DOHH2 (cell line): Measurements from ENCODE around the gene ERI3.

Experiments
- H3F3A ChIP-seq: fragments of 200-600 bp; sonication (generic), shearing (Covaris generic); 2 replicates; pipeline ENCODE4 v1.6.0; 2016; ENCODE audit warnings: antibody characterized with exemption, mild to moderate bottlenecking; ENCODE audit not compliant: control insufficient read depth, insufficient read depth
- H3K27ac ChIP-seq: fragments of 200-600 bp; sonication (generic); 2 replicates; pipeline ENCODE4 v1.5.1; 2014; ENCODE audit warnings: low read depth, mild to moderate bottlenecking, low read length, moderate library complexity
- H3K27me3 ChIP-seq: fragments of 200-600 bp; sonication (generic); 2 replicates; pipeline ENCODE4 v1.6.1; 2014; ENCODE audit warnings: mild to moderate bottlenecking, low read length, mixed read lengths; ENCODE audit not compliant: control insufficient read depth
- H3K36me3 ChIP-seq: fragments of 200-600 bp; sonication (generic); 2 replicates; pipeline ENCODE4 v1.6.1; 2014; ENCODE audit warnings: mild to moderate bottlenecking, low read length, moderate library complexity, mixed read lengths; ENCODE audit not compliant: control insufficient read depth
- H3K4me1 ChIP-seq: fragments of 200-600 bp; sonication (generic); 2 replicates; pipeline ENCODE4 v1.6.1; 2014; ENCODE audit warnings: mild to moderate bottlenecking, low read length, mixed read lengths; ENCODE audit not compliant: control insufficient read depth
- H3K4me2 ChIP-seq: fragments of 200-600 bp; sonication (generic); 2 replicates; pipeline ENCODE4 v1.6.0; 2014; ENCODE audit warnings: mild to moderate bottlenecking, low read length, moderate library complexity
- H3K4me3 ChIP-seq: fragments of 200-600 bp; sonication (generic); 2 replicates; pipeline ENCODE4 v1.5.1; 2014; ENCODE audit warnings: mild to moderate bottlenecking, low read length, mixed read lengths
- H3K79me2 ChIP-seq: fragments of 200-600 bp; sonication (generic); 2 replicates; pipeline ENCODE4 v1.6.1; 2014; ENCODE audit warnings: mild to moderate bottlenecking, low read length, mixed read lengths; ENCODE audit not compliant: control insufficient read depth
- H3K9me2 ChIP-seq: fragments of 200-600 bp; sonication (generic); replicated peaks from 2 replicates; pipeline ENCODE4 v1.6.1; 2014; ENCODE audit warnings: mild to moderate bottlenecking, low read length, mixed read lengths; ENCODE audit not compliant: control insufficient read depth
- H3K9me3 ChIP-seq: fragments of 200-600 bp; sonication (generic); 2 replicates; pipeline ENCODE4 v1.6.1; 2014; ENCODE audit warnings: antibody characterized with exemption, low read length, mixed read lengths; ENCODE audit not compliant: control insufficient read depth, insufficient read depth
- H4K20me1 ChIP-seq: fragments of 200-600 bp; sonication (generic); 2 replicates; pipeline ENCODE4 v1.6.0; 2014; ENCODE audit warnings: low read depth, mild to moderate bottlenecking, antibody characterized with exemption, low read length, moderate library complexity; ENCODE audit not compliant: control insufficient read depth, insufficient read depth
- EZH2phosphoT487 ChIP-seq: fragments of 200-600 bp; sonication (generic); IDR thresholded peaks from 2 replicates; pipeline ENCODE4 v1.6.1; 2017; ENCODE audit warnings: borderline replicate concordance, mild to moderate bottlenecking, antibody characterized with exemption, low read length, moderate library complexity, mixed read lengths
- TF ChIP-seq, protein P1 (sequence below): fragments of 200-600 bp; sonication (generic); IDR thresholded peaks from one replicate; pipeline ENCODE4 v1.5.1; 2014; ENCODE audit warnings: antibody characterized with exemption, mild to moderate bottlenecking, low read depth, low read length; ENCODE audit not compliant: poor library complexity, severe bottlenecking

The ERI3 gene

DNA sequence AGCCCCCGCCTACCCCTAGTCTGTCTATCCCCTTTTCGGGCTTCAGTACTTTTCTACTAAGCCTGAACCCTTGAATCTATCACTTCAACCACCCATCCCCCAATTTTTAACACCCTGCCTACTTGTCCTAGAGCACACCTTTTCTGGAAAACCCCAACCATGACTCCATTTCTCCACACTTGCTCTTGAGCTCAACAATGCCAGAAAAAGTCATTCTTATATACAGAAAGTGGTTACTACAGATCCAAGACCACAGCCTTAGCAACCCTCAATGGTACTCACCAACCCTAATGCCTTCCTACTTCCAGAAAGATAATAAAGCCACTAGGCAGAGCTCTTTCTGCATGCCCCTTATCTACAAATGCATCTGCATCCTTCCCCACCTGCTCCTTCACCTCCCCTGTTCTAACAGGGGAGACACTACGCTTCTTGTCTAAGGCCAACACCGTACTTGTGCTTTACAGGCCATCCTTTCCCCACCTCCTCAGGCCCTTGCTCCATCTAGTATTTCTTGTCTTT, 100.6 kb downstream of the ERI3 start:
- Histone ChIP-seq H3K4me3 (no peak overlapping the region), H3K79me2 (no peaks in the 10 kb centered on the region), H4K20me1 (no peaks in the 10 kb centered on the region), H3K4me1 (no peaks in the 10 kb centered on the region), H3K4me2 (no peak overlapping the region), H3K27me3 (no peaks in the 10 kb centered on the region), H3K36me3 (no peaks in the 10 kb centered on the region), H3K9me2 (no peaks in the 10 kb centered on the region), H3K9me3 (no peaks in the 10 kb centered on the region), H3F3A (no peaks in the 10 kb centered on the region), H3K27ac (no peak overlapping the region)
- TF ChIP-seq, protein P1, sequence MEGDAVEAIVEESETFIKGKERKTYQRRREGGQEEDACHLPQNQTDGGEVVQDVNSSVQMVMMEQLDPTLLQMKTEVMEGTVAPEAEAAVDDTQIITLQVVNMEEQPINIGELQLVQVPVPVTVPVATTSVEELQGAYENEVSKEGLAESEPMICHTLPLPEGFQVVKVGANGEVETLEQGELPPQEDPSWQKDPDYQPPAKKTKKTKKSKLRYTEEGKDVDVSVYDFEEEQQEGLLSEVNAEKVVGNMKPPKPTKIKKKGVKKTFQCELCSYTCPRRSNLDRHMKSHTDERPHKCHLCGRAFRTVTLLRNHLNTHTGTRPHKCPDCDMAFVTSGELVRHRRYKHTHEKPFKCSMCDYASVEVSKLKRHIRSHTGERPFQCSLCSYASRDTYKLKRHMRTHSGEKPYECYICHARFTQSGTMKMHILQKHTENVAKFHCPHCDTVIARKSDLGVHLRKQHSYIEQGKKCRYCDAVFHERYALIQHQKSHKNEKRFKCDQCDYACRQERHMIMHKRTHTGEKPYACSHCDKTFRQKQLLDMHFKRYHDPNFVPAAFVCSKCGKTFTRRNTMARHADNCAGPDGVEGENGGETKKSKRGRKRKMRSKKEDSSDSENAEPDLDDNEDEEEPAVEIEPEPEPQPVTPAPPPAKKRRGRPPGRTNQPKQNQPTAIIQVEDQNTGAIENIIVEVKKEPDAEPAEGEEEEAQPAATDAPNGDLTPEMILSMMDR, result no peak
- no peak for TF ChIP-seq EZH2phosphoT487

DNA sequence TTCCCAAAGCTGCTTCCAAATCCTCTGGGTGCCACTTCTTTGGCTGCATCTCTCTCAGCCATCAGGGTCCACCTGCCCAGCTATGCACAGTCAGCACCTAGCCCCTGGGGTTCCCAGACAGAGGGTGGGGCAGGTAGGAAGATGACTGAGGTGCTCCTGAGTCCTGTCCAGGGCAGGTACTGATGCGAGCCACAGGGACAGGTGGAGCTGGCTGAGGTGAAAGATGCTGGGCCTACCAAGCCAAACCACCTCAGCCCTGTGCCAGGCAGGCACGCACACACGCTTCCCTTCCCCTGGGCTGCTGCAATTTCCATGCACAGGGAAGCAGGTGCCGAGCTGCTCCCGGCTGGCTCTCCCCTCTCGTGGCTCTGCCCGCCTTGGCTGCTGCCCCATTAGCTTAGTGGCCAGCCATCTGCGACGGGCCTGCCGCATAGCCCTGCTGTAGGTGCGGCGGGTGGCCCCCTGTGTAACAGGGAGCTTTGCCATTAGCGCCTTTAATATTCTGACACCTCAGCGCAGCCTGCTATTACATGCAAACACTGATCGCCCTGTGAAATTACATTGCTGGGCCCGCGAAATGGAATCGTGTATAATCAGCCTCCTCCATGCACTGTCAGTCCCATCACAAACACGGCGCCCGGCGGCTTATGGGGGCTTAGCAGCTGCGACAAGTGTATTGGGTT, 102.9 kb downstream of the ERI3 start:
- Histone ChIP-seq H3K27ac (no peak overlapping the region), H3K27me3 (no peaks in the 10 kb centered on the region)

DNA sequence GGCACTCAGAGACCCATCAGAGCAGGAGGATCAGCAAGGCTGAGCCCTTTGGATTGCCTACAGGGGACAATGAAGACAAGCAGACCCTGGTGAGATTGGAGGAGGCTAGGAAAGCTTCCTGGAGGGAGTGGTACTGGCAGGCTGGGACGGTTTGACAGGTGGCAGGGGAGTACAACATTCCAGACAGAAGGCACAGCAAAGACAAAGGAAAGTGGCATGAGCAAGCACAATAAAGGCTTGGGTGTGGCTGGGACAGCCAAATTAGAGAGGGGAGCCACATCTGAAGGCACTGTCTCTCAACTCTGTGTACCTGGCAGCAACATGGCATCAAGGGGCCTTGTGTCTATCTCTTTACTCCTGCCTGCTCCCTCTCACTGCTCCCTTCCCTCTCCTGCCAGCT, 103.6 kb downstream of the ERI3 start:
- Histone ChIP-seq H4K20me1 (no peaks in the 10 kb centered on the region), H3K4me2 (no peak overlapping the region), H3K4me3 (no peak overlapping the region), H3K36me3 (no peaks in the 10 kb centered on the region; the same call in 1 of the 2 replicates), H3F3A (no peaks in the 10 kb centered on the region), H3K79me2 (no peaks in the 10 kb centered on the region), H3K27ac (no peak overlapping the region), H3K4me1 (no peaks in the 10 kb centered on the region), H3K27me3 (no peaks in the 10 kb centered on the region), H3K9me3 (no peaks in the 10 kb centered on the region), H3K9me2 (no peaks in the 10 kb centered on the region)
- TF ChIP-seq, protein P1, result no peak
- no peak for TF ChIP-seq EZH2phosphoT487

More for the DNA sequence above, 102.9 kb downstream of the ERI3 start:
- Histone ChIP-seq H3F3A (no peaks in the 10 kb centered on the region), H3K9me2 (no peaks in the 10 kb centered on the region), H3K4me2 (no peak overlapping the region), H3K9me3 (no peaks in the 10 kb centered on the region), H3K36me3 (no peaks in the 10 kb centered on the region; the same call in 1 of the 2 replicates), H4K20me1 (no peaks in the 10 kb centered on the region), H3K79me2 (no peaks in the 10 kb centered on the region), H3K4me3 (no peak overlapping the region), H3K4me1 (no peaks in the 10 kb centered on the region)
- no peak for TF ChIP-seq EZH2phosphoT487
- TF ChIP-seq, protein P1, result no peak
